ENCODE results near the gene C18orf32. TPM values are rescaled to one million over a fixed set of nuclear protein-coding genes. Genes with fewer than 3 reads are reported as not detected.

Gene C18orf32
- total and polyA plus RNA-seq, 2 donors (not counting 1 experiment from before 2014, with no cell fraction given) = 20.8 to 36.3 TPM

- no peak overlapping the region for H3K4me3 ChIP-seq (ENCODE audit: control extremely low read depth in 1 of 5, extremely low read depth in 1 of 5, insufficient read depth in 1 of 5, low read depth in 2 of 5, low read length in 4 of 5)
- ChIA-PET CTCF (no interaction called here), POLR2A (no interaction called here)
- TF ChIP-seq, protein P1, sequence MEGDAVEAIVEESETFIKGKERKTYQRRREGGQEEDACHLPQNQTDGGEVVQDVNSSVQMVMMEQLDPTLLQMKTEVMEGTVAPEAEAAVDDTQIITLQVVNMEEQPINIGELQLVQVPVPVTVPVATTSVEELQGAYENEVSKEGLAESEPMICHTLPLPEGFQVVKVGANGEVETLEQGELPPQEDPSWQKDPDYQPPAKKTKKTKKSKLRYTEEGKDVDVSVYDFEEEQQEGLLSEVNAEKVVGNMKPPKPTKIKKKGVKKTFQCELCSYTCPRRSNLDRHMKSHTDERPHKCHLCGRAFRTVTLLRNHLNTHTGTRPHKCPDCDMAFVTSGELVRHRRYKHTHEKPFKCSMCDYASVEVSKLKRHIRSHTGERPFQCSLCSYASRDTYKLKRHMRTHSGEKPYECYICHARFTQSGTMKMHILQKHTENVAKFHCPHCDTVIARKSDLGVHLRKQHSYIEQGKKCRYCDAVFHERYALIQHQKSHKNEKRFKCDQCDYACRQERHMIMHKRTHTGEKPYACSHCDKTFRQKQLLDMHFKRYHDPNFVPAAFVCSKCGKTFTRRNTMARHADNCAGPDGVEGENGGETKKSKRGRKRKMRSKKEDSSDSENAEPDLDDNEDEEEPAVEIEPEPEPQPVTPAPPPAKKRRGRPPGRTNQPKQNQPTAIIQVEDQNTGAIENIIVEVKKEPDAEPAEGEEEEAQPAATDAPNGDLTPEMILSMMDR (IDR thresholded peaks at IDR 0.05) = no peak
- TF ChIP-seq EZH2 (IDR thresholded peaks at IDR 0.05; ENCODE audit: borderline replicate concordance, insufficient read depth, low read depth, low read length, poor library complexity, severe bottlenecking) = no peak
- no peaks in the 10 kb centered on the region for H3K27me3 ChIP-seq (replicated peaks in 1 of 4; ENCODE audit: control extremely low read depth in 1 of 4, control insufficient read depth in 3 of 4, insufficient read depth in 4 of 4, low read length in 3 of 4)
- Mint-ChIP-seq H3K27ac (no peak overlapping the region), H3K4me3 (no peak overlapping the region), H3K27me3 (peaks cover 10% of the 10 kb centered on the region), H3K9me3 (ENCODE audit: insufficient read depth) (peaks cover 1% of the 10 kb centered on the region), H3K4me1 (peaks cover 9% of the 10 kb centered on the region)
- ATAC-seq (ENCODE audit: low read depth) (no peak), DNase-seq (no peak)
- no peaks in the 10 kb centered on the region for H4K20me1 ChIP-seq (ENCODE audit: control insufficient read depth, insufficient read depth, low read length, poor library complexity, severe bottlenecking)
- H3K4me2 ChIP-seq (replicated peaks; ENCODE audit: low read depth, low read length, poor library complexity, severe bottlenecking) = no peak overlapping the region
- H2AFZ ChIP-seq (ENCODE audit: insufficient read depth, low read depth, low read length, poor library complexity, severe bottlenecking) = no peak overlapping the region
- H3K9ac ChIP-seq (ENCODE audit: low read length) = no peak overlapping the region
- H3K4me1 ChIP-seq (ENCODE audit: control insufficient read depth in 2 of 2, insufficient read depth in 2 of 2, low read length in 2 of 2) = peaks cover 5 to 7% of the 10 kb centered on the region in 2 donors
- intact Hi-C loops (cut with micrococcal nuclease) = no loop called here
- H3K9me3 ChIP-seq (ENCODE audit: control extremely low read depth in 1 of 3, control insufficient read depth in 2 of 3, insufficient read depth in 1 of 3, low read length in 2 of 3) = no peaks in the 10 kb centered on the region
- H3K36me3 ChIP-seq (replicated peaks in 1 of 2; ENCODE audit: control extremely low read depth in 1 of 2, control insufficient read depth in 1 of 2, extremely low read depth in 1 of 2, insufficient read depth in 2 of 2, low read length in 1 of 2) = no peaks in the 10 kb centered on the region
- H3K27ac ChIP-seq (ENCODE audit: low read length in 2 of 2) = no peak overlapping the region
- no peaks in the 10 kb centered on the region for H3K79me2 ChIP-seq (ENCODE audit: control insufficient read depth, insufficient read depth, low read length)
- WGBS (ENCODE audit: insufficient coverage) = 63% methylated on average over 1 of the region's 3 CpGs
These were observed 14.6 kb downstream of the C18orf32 start for GRCh38 chr18:49472459-49472858.

- Mint-ChIP-seq H3K4me1 (peaks cover 3% of the 10 kb centered on the region), H3K9me3 (ENCODE audit: insufficient read depth) (peaks cover 1% of the 10 kb centered on the region), H3K27me3 (peaks cover 10% of the 10 kb centered on the region), H3K4me3 (no peak overlapping the region), H3K27ac (no peak overlapping the region)
- DNase-seq = no peak
- H3K79me2 ChIP-seq (ENCODE audit: control insufficient read depth, insufficient read depth, low read length) = no peaks in the 10 kb centered on the region
- no peak overlapping the region for H3K4me3 ChIP-seq (ENCODE audit: control extremely low read depth in 1 of 5, extremely low read depth in 1 of 5, insufficient read depth in 1 of 5, low read depth in 2 of 5, low read length in 4 of 5)
- H3K27me3 ChIP-seq (replicated peaks in 1 of 4; ENCODE audit: control extremely low read depth in 1 of 4, control insufficient read depth in 3 of 4, insufficient read depth in 4 of 4, low read length in 3 of 4) = no peaks in the 10 kb centered on the region
- no CpG with 5 or more reads among the region's 1 CpG for WGBS (ENCODE audit: insufficient coverage)
- no peak for TF ChIP-seq EZH2 (IDR thresholded peaks at IDR 0.05; ENCODE audit: borderline replicate concordance, insufficient read depth, low read depth, low read length, poor library complexity, severe bottlenecking)
- TF ChIP-seq, protein P1 (IDR thresholded peaks at IDR 0.05) = no peak
- no peak overlapping the region for H3K9ac ChIP-seq (ENCODE audit: low read length)
- no peak overlapping the region for H3K27ac ChIP-seq (ENCODE audit: low read length in 2 of 2)
- ChIA-PET POLR2A (no interaction called here), CTCF (no interaction called here)
- intact Hi-C loops (cut with micrococcal nuclease) = no loop called here
- no peaks in the 10 kb centered on the region for H3K9me3 ChIP-seq (ENCODE audit: control extremely low read depth in 1 of 3, control insufficient read depth in 2 of 3, insufficient read depth in 1 of 3, low read length in 2 of 3)
- no peaks in the 10 kb centered on the region for H3K36me3 ChIP-seq (replicated peaks in 1 of 2; ENCODE audit: control extremely low read depth in 1 of 2, control insufficient read depth in 1 of 2, extremely low read depth in 1 of 2, insufficient read depth in 2 of 2, low read length in 1 of 2)
- no peak overlapping the region for H2AFZ ChIP-seq (ENCODE audit: insufficient read depth, low read depth, low read length, poor library complexity, severe bottlenecking)
- peaks cover 3% of the 10 kb centered on the region in 2 donors for H3K4me1 ChIP-seq (ENCODE audit: control insufficient read depth in 2 of 2, insufficient read depth in 2 of 2, low read length in 2 of 2)
- H3K4me2 ChIP-seq (replicated peaks; ENCODE audit: low read depth, low read length, poor library complexity, severe bottlenecking) = no peak overlapping the region
- no peak for ATAC-seq (ENCODE audit: low read depth)
- no peaks in the 10 kb centered on the region for H4K20me1 ChIP-seq (ENCODE audit: control insufficient read depth, insufficient read depth, low read length, poor library complexity, severe bottlenecking)
These were observed 15.5 kb downstream of the C18orf32 start for GRCh38 chr18:49471532-49471931.

Measured in B cell (primary cell).